ENCODE results near the gene RXFP4.

Gene RXFP4

DNA sequence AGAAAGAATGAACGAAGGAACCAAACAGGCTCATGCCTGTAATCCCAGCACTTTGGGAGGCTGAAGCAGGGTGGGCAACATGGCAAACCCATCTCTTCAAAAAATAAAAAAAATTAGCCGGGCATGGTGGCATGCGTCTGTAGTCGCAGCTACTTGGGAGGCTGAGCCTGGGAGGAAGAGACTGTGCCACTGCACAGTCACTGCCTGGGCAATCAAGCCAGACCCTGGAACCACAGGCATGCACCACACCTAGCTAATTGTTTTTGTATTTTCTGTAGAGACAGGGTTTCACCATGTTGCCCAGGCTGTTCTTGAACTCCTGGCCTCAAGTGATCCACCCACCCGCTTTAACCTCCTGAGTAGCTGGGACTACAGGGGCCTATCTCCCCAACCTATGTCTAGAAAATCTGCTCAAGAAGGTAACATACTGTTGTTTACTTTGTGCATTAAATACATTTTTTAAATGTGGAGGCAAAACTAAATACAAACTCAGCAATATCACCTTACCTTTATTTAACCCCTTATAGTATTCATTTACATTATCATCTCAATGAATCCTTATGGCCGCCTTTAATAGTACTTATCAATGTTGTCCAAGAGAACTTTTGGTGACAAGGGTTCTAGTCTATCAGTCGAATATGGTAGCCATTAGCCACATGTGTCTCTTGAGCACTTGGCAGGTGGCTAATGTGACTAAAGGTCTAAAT, 10.0 kb upstream of the RXFP4 start:
- no peak for DNase-seq

DNA sequence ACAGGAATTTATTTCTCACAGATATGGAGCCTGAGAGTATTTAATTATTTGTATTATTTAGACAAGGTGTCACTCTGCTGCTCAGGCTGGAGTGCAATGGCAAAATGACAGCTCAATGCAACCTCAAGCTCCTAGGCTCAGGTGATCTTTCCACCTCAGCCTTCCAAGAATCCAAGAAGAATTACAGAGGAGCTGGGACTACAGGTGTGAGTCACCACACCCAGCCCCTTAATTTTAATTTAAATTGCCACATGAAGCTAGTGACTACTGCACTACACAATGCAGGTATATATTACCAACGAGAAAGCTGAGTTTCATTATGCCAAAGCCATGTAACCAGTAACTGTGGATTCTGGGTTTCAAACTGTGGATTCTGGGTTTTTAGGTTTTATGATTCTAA, 9.4 kb upstream of the RXFP4 start:
- no peak for DNase-seq

DNA sequence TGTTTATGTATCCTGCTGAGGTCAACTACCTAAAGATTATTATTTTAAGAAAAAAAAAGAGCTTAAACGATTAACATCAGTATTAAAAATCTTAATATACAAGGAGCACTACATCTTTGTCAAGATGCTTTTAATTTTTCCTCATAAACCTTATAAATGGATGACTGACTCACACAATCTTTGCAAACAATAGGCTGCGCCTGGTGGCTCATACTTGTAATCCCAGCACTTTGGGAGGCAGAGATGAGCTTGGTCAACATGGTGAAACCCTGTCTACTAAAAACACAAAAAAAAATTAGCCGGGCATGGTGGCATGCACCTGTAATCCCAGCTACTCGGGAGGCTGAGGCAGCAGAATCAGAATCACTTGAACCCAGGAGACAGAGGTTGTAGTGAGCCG, 9.0 kb upstream of the RXFP4 start:
- no peak for DNase-seq

DNA sequence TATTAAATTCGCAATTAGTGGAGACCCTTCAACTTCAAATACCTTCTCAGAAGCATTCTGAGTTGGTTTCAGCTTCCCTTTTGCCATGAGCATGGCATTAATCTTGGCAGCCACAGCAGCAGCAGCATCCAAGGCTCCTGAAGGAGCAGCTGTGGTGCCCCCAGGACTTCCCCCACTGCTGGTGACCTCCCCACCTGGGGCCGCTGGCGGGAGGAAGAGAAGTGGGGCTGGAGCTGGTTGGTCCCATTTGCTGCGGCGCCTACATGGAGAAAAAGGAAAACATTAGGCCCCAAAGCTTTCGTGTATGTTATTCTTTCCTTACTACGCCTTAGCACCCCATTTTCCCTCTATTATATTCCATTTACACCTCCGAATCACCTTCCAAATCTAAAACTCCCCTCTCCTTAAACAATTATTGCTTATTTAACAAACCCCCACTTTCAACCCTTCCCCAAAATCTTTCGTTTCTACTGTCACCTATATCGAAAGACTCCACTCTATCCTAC, 7.8 kb upstream of the RXFP4 start:
- peak; percentile 9 for DNase-seq

DNA sequence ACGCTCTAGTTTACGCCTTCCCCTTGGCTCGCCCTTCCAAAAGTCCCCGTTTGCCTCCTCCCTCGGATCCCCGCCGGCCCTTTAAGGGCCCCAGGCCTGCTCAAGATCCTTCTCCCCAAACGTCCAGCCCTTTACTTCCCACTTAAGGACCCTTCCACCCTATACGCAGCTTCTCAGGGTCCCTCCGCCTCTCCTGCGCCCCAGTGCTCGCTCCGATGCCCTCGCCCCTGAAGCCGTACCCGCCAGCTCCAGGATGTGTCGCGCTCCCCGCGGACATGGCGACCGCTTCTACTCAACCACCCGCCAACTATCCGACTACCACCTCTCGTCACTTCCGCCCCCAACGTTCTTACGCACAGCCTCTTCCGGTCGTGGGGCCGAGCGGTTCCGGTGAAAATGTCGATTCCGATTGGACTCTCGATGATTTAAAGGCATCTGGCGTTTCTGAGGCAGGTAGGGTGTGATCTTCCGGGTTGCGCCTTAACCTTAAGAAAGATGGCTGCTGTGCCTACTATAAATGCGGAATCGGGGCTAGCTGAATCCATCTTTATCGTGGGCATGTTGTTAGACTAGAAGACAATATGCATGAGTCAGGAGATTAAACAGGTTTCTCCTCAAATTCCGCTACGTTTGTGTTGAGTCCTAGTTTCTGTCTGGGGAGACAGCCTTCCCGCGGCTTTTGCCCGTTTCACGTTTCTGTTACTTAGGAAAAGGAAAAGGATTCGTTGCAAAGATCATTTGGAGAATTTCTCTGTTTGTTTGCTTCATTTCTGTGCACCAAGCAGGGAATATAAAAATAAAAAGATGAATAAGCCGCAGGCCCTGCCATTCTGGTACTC, 7.1 kb upstream of the RXFP4 start, which contains the start of gene KHDC4:
KHDC4 (minus strand) TSS at position 317 of the 839 bp plus-strand sequence; CDS start at position 277, 40 bp downstream.
- DNase-seq = peak; percentile 87

DNA sequence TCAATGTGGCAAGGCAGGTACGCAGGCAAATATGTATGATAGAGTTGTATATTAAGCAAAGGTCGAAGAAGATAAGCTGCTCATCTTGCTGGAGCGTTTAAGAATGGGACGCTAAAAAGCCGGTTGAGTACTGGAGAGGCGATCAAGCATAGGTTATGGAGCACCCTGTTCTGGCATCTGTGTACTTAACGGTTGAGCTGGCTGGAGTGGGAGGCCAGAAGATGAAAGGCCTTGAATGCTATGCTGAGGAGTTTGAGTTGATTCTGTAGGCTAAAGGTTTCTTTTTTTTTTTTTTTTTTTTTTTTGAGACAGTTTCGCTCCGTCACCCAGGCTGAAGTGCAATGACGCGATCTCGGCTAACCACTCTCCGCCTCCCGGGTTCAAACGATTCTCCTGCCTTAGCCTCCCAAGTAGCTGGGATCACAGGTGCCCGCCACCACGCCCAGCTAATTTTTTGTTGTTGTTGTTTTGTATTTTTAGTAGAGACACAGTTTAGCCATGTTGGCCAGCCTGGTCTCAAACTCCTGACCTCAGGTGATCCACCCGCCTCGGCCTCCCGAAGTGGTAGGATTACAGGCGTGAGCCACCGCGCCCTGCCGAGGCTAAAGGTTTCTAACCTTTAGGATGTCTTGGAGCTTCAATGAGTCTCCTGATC, 6.4 kb upstream of the RXFP4 start:
- no peak for DNase-seq

DNA sequence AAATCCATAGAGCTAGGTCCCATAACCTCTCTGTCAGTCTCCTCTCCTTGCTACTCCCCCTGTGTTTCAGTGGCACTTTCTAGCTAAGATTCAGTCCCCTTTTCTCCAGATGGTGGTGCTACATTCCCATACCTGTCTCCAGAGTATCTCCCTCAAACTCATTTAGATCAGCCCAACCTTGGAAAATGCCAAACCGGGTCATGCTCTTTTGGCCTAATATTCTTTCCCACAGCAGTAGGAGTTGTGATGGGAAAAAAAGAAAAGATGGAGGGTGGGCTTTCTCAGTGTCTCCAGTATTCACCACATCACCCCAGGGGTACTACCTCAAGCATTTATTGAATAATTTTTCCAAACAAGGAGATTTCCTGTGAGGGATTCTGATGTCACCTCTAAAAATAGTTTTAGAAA, 3.2 kb upstream of the RXFP4 start:
- DNase-seq = peak; percentile 34

DNA sequence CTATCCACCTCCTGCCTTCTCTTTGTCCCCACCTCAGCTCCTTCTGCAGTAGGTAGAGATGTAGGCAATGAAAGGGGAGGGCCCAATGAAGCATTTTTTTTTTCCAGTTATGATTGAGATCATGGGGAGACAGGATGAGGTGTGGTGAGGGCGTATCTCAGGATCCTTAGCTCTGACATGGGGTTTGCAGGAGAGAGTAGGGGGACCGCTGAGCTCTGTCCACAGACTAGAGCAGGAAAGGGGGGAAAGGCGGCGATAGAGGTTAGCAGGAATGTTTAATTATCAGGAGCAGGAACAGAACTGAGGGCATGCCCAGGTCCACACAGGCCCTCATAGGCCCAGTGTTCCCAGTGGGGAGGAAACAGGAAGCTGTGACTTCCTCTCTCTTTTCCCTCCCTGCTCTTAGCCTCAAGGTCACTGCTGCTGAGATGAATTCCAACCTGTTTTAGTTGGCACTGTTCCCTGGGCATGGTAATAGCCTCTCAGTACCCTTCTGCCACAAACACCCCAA, 901 bp upstream of the RXFP4 start:
- DNase-seq = peak; percentile 52

DNA sequence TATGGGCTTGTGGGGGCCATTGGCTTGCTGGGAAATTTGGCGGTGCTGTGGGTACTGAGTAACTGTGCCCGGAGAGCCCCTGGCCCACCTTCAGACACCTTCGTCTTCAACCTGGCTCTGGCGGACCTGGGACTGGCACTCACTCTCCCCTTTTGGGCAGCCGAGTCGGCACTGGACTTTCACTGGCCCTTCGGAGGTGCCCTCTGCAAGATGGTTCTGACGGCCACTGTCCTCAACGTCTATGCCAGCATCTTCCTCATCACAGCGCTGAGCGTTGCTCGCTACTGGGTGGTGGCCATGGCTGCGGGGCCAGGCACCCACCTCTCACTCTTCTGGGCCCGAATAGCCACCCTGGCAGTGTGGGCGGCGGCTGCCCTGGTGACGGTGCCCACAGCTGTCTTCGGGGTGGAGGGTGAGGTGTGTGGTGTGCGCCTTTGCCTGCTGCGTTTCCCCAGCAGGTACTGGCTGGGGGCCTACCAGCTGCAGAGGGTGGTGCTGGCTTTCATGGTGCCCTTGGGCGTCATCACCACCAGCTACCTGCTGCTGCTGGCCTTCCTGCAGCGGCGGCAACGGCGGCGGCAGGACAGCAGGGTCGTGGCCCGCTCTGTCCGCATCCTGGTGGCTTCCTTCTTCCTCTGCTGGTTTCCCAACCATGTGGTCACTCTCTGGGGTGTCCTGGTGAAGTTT, 550 bp downstream of the RXFP4 start:
- no peak for DNase-seq

DNA sequence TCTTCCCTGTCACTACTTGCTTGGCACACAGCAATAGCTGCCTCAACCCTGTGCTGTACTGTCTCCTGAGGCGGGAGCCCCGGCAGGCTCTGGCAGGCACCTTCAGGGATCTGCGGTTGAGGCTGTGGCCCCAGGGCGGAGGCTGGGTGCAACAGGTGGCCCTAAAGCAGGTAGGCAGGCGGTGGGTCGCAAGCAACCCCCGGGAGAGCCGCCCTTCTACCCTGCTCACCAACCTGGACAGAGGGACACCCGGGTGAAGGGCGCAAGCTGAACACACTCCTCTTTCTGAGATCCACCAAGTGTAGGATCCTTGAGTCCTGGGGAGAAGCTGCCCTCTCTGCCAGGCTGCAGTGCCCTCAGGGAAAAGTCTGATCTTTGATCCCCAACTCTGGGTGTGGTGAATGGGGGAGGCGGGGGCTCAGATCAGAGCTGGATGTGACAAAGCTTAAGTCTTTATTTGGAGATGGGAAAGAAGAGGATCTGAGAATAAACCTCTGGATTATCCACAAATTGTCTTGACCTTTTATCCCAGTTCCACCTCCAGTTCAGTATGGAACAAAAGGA, 1.2 kb downstream of the RXFP4 start:
- DNase-seq = no peak

DNA sequence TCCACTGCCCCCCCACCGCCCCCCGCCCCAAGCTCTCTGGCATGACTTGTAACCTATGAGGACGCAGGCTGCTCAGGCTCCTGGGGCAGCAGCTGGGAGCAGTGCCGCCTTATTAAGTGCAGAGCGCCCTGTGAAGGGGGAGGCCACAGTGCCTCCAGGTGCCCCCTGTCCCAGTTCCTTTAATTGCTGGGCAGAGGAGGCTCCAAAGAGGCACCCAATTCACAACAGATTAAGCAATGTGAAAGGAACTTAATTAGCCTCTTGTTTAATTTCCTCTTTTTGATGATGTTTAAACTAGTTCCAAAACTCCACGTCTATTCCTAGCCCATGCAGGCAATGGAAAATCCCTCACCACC, 3.0 kb downstream of the RXFP4 start:
- DNase-seq = no peak

DNA sequence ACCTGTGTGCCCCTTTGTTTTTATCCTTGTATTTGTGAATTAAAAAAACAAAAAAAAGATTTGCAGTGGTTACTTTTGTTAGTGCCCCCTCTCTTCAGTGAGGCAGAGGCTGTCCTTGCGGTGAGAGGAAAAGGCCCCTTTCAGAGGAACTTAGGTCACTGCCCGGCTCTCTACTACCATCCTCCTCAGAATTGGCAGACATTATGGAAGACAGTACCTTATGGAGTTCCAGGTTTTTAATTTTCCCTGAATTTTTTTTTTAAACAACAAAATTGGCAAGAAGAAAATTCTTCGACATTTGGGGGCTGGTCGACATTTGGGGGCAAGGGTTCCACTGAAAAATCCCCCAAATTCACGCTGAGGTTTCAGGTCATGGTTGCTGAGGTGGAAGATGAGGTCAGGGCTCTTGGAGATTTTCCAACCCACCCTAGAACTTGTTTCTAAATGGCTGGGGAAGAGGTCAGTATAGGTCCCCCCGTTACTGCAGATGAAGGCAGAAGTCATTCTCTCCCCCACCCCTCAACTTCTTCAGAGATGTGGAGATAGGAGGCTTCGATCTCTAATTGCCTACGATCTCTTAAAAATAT, 5.3 kb downstream of the RXFP4 start:
- no peak for DNase-seq

DNA sequence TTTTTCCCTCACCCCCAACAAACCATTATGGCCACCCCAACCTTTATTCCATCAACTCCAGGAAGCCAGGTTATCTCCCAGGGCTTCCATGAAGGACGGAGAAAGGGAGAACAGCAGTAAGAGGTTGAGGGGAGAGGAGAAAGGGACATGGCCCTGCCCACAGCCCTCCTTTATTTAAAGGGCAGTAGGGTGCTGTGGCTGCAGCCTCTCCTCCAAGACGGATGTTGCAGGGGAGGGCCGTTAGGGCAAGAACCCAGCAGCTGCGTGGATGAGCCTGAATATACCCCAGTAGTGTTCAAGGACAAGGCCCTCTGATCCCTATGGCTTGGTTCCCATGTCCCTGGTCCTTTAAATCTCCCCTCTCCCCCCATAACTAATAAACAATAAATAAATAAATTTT, 5.9 kb downstream of the RXFP4 start:
- DNase-seq = no peak

DNA sequence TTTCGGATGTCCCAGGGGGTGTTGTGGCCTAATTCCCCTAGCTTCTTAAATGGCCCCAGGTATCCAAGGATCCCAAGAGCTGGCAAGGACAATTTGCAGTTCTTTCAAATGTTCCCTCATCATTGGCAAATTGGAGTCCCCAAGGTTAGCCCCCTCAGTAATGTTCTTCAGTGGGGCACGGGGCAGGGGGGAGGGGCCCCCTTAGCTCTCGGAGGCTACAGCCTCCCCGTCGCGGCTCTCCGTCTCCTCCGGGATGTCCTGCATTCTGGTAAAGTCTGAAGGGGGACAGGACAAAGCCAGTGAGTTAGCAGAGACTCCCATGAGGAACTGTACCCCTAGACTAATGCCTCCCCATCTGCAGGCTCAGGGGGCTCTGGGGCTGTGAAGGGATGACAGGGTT, 6.3 kb downstream of the RXFP4 start:
- DNase-seq = no peak

DNA sequence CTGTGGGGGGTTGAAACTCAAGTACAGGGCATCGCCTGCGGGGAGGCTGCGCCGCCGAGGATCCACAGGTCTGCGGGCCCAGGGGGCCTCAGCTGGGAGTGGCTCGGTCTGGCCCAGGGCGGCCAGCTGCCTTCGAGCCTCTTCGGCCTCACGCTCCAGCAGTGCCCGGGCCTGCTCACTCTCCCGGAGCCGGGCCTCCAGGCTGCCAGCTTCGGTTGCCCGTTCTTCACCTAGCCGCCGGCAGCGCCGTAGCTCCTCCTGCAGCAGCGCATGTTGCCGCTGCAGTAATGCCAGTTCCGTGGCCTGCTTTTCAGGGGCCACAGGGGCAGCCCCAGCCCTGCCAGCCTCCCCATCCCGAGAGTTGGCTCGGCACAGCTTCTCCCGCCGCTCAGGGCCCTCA, 9.4 kb downstream of the RXFP4 start:
- no peak for DNase-seq

DNA sequence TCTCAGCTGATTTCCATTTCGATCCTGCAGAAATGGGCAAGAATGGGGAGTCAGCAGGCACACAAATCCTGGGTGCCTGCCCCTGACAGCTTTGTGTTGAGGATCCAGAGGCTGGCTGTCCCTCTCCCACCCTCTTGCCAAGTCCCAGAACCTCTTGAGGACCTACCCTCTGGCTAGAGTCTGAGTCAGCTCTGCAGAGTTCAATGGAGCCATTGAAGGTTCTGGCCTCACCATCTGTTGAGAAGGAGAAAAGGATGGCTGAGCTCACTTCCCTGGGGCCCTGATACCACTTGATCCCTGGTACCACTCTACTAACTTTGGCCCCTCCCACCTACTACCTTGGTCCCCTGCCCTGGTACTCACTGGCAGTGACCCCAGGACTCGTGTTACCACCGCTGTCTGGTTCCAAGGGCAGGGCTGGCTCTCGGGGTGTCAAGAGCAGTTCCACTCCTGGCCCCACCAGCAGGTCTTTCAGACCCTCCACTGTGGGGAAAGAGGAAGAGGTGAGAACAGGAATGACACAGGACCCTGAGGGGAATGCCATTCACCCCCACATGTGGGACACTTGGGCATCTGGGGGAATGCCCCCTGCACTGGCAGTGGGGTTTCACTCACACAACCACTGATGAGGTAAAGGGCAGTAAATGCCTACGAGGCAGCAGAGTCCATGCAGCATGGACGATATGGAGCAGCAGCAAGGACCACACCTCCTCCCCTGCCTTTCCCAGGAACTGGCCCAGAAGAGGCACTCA, 10.5 kb downstream of the RXFP4 start:
- no peak for DNase-seq

DNA sequence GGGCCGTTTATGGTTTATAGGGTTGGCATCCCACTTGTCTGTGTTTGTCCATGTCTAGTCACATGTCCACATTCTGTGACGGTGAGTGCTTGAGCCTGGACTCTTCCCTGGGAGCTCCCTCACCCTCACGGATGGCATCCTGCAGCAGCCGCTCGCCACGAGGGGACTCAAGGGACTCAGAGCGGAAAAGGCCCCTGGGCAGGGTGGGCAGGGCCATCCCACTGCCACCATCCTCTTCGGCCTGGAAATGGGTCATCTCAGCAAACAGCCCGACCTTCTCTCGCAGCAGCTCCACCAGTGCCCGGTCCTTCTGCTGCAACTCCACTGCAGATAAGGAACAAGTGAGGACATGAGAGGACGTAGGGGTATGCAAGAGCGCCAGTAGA, 11.1 kb downstream of the RXFP4 start:
- DNase-seq = no peak

DNA sequence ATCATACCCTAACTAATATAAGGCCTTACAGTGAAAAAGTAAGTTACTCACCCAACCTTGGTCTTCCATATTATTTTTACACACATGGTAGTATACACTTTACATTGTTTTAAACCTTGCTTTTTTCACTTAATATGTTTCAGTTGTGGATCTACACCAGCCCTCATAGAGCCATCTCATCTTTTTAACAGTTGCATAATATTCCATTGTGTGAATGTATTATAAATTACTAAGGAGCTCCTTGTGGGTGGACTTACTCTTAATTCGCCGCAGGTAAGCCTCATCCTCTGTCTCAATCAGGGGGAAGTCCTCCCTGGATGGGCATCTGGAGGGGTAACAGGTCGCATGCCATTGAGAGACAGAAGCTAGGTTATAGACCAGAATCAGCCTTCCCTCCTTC, 13.2 kb downstream of the RXFP4 start:
- no peak for DNase-seq

DNA sequence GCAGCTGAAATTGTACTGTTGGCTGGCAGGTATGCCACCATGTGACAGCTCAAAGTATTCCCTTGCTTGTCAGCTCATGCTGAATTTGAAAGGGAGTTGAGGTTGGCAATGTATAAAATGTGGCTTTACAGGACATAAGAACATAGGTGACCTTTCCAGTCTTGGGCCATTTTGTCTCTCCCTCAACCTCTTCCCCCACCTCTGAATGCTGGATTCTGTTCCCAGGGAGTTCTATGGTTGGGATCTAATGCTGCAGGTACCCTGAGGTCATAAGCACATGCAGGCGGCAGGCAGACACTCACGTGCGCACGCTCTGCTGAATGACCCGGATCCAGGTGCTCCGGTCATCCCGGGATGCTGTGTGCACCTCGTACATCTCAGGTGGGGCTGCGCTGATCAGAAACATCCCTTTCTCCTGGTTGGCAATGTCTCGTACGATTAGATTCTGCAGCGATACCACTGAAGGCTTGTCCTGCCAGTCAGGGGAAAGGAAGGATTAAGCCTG, 16.0 kb downstream of the RXFP4 start:
- DNase-seq = no peak

DNA sequence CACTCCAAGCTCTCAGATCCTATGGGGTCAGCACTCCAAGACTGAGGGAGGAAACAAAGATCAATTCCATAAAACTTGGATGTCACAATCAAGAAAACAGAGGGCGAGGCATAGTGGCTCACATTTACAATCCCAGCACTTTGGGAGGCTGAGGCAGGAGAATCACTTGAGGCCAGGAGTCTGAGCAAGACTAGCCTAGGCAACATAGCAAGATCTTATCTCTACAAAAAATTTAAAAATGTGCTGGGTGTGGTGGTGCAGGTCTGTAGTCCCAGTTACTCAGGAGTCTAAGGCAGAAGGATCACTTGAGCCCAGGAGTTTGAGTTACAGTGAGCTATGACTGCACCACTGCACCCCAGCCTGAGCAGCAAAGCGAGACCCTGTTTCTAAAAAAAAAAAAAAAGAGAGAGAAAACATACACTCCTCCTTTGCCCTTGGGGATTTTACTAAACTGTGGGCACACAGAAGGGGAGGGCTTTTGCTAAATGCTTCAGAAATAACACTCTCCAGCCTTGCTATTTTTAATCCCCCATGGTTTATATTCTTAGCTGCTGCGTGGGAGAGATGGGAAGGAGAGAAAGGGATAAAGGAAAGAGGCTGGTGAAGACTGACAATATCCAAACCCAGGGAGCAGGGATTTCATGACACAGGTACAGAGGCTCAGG, 18.8 kb downstream of the RXFP4 start:
- no peak for DNase-seq
